ENCODE results near the gene FAM83B.
"Not testable (repeated sequence)": the region's sequence is repeated elsewhere in the genome, so short reads cannot be mapped to it uniquely, and the experiment has no call there.

Gene FAM83B

GRCh38 chr6:54846243-54846856, at the start of gene FAM83B:
Gene FAM83B, plus strand, starts transcription at chr6:54846771. Its CDS starts 23,476 bp downstream, at chr6:54870247.
- H3K4me3 ChIP-seq: no peak within 1 kb of the TSS
- no peak within 1 kb of the TSS for H3K27ac ChIP-seq
- DNase-seq (ENCODE audit: low read depth, low spot score): no peak
- H3K9ac ChIP-seq (ENCODE audit: insufficient read length): no peak within 1 kb of the TSS
- H3K36me3 ChIP-seq (ENCODE audit: insufficient read depth, low read length): no peaks in the 10 kb centered on the region
- no peaks in the 10 kb centered on the region for H3K9me3 ChIP-seq (ENCODE audit: low read depth, low read length)
- TF ChIP-seq EZH2 (IDR thresholded peaks at IDR 0.05): no peak
- no peak for TF ChIP-seq FOXP2 (optimal IDR thresholded peaks at IDR 0.05; ENCODE audit: control extremely low read depth, extremely low read length, insufficient read depth)
- TF ChIP-seq POLR2AphosphoS5 (IDR thresholded peaks at IDR 0.05; ENCODE audit: borderline replicate concordance, low read depth, low read length): no peak

- H3K9me3 ChIP-seq (ENCODE audit: low read depth, low read length); DNase-seq (ENCODE audit: low read depth, low spot score); H3K4me3 ChIP-seq; H3K9ac ChIP-seq (ENCODE audit: insufficient read length); H3K36me3 ChIP-seq (ENCODE audit: insufficient read depth, low read length); H3K27ac ChIP-seq: not testable (repeated sequence)
Measured at GRCh38 chr6:54796918-54797317, 49.7 kb upstream of the FAM83B start.

GRCh38 chr6:54800050-54800600, 46.4 kb upstream of the FAM83B start:
- DNase-seq (ENCODE audit: low read depth, low spot score): no peak
- no peaks in the 10 kb centered on the region for H3K36me3 ChIP-seq (ENCODE audit: insufficient read depth, low read length)
- H3K27ac ChIP-seq: no peak overlapping the region
- no peak overlapping the region for H3K4me3 ChIP-seq
- no peaks in the 10 kb centered on the region; the same call in 1 of the 2 replicates for H3K9me3 ChIP-seq (ENCODE audit: low read depth, low read length)
- no peak overlapping the region for H3K9ac ChIP-seq (ENCODE audit: insufficient read length)
- TF ChIP-seq EZH2 (IDR thresholded peaks at IDR 0.05) (no peak), FOXP2 (optimal IDR thresholded peaks at IDR 0.05; ENCODE audit: control extremely low read depth, extremely low read length, insufficient read depth) (no peak), POLR2AphosphoS5 (IDR thresholded peaks at IDR 0.05; ENCODE audit: borderline replicate concordance, low read depth, low read length) (no peak)

- Histone ChIP-seq H3K27ac (no peak overlapping the region), H3K9ac (ENCODE audit: insufficient read length) (no peak overlapping the region), H3K4me3 (no peak overlapping the region), H3K36me3 (ENCODE audit: insufficient read depth, low read length) (no peaks in the 10 kb centered on the region), H3K9me3 (ENCODE audit: low read depth, low read length) (no peaks in the 10 kb centered on the region; the same call in 1 of the 2 replicates)
- no peak for DNase-seq (ENCODE audit: low read depth, low spot score)
- TF ChIP-seq FOXP2 (optimal IDR thresholded peaks at IDR 0.05; ENCODE audit: control extremely low read depth, extremely low read length, insufficient read depth) (no peak), EZH2 (IDR thresholded peaks at IDR 0.05) (no peak), POLR2AphosphoS5 (IDR thresholded peaks at IDR 0.05; ENCODE audit: borderline replicate concordance, low read depth, low read length) (no peak)
Measured at GRCh38 chr6:54801244-54801643, 45.3 kb upstream of the FAM83B start.

- Histone ChIP-seq H3K9me3 (ENCODE audit: low read depth, low read length) (no peaks in the 10 kb centered on the region), H3K4me3 (no peak overlapping the region), H3K36me3 (ENCODE audit: insufficient read depth, low read length) (no peaks in the 10 kb centered on the region), H3K27ac (no peak overlapping the region), H3K9ac (ENCODE audit: insufficient read length) (no peak overlapping the region)
- DNase-seq (ENCODE audit: low read depth, low spot score): no peak
- TF ChIP-seq POLR2AphosphoS5 (IDR thresholded peaks at IDR 0.05; ENCODE audit: borderline replicate concordance, low read depth, low read length) (no peak), FOXP2 (optimal IDR thresholded peaks at IDR 0.05; ENCODE audit: control extremely low read depth, extremely low read length, insufficient read depth) (no peak), EZH2 (IDR thresholded peaks at IDR 0.05) (no peak)
Measured at GRCh38 chr6:54801669-54802068, 44.9 kb upstream of the FAM83B start.

GRCh38 chr6:54802775-54803634, 43.6 kb upstream of the FAM83B start:
- Histone ChIP-seq H3K4me3 (no peak overlapping the region), H3K36me3 (ENCODE audit: insufficient read depth, low read length) (no peaks in the 10 kb centered on the region), H3K27ac (no peak overlapping the region), H3K9ac (ENCODE audit: insufficient read length) (no peak overlapping the region), H3K9me3 (ENCODE audit: low read depth, low read length) (no peaks in the 10 kb centered on the region)
- no peak for DNase-seq (ENCODE audit: low read depth, low spot score)
- no peak for TF ChIP-seq POLR2AphosphoS5 (IDR thresholded peaks at IDR 0.05; ENCODE audit: borderline replicate concordance, low read depth, low read length)
- TF ChIP-seq FOXP2 (optimal IDR thresholded peaks at IDR 0.05; ENCODE audit: control extremely low read depth, extremely low read length, insufficient read depth): no peak
- TF ChIP-seq EZH2 (IDR thresholded peaks at IDR 0.05): no peak

- Histone ChIP-seq H3K9ac (ENCODE audit: insufficient read length) (no peak overlapping the region), H3K27ac (no peak overlapping the region), H3K36me3 (ENCODE audit: insufficient read depth, low read length) (no peaks in the 10 kb centered on the region), H3K4me3 (no peak overlapping the region), H3K9me3 (ENCODE audit: low read depth, low read length) (no peaks in the 10 kb centered on the region)
- no peak for DNase-seq (ENCODE audit: low read depth, low spot score)
- no peak for TF ChIP-seq POLR2AphosphoS5 (IDR thresholded peaks at IDR 0.05; ENCODE audit: borderline replicate concordance, low read depth, low read length)
- no peak for TF ChIP-seq EZH2 (IDR thresholded peaks at IDR 0.05)
- no peak for TF ChIP-seq FOXP2 (optimal IDR thresholded peaks at IDR 0.05; ENCODE audit: control extremely low read depth, extremely low read length, insufficient read depth)
Measured at GRCh38 chr6:54805077-54805476, 41.5 kb upstream of the FAM83B start.

GRCh38 chr6:54810147-54810546, 36.4 kb upstream of the FAM83B start:
- Histone ChIP-seq H3K27ac (no peak overlapping the region), H3K4me3 (no peak overlapping the region), H3K9ac (ENCODE audit: insufficient read length) (no peak overlapping the region), H3K36me3 (ENCODE audit: insufficient read depth, low read length) (no peaks in the 10 kb centered on the region), H3K9me3 (ENCODE audit: low read depth, low read length) (no peaks in the 10 kb centered on the region)
- DNase-seq (ENCODE audit: low read depth, low spot score): no peak
- TF ChIP-seq EZH2 (IDR thresholded peaks at IDR 0.05): no peak
- no peak for TF ChIP-seq POLR2AphosphoS5 (IDR thresholded peaks at IDR 0.05; ENCODE audit: borderline replicate concordance, low read depth, low read length)
- TF ChIP-seq FOXP2 (optimal IDR thresholded peaks at IDR 0.05; ENCODE audit: control extremely low read depth, extremely low read length, insufficient read depth): no peak

All from SK-N-MC (cell line).